HEK293 (cell line): ENCODE results near the gene MED14.

Experiments
- CTCF ChIA-PET: fragments of 350-600 bp; formaldehyde crosslinking; extraction: SDS; loops from one replicate; lab custom pipeline; 2021; ENCODE audit warnings: antibody characterized with exemption; lab: Yijun Ruan, JAX
- POLR2A ChIA-PET: fragments of 300-600 bp; formaldehyde crosslinking; extraction: SDS; loops from one replicate; lab custom pipeline; 2020; ENCODE audit warnings: antibody characterized with exemption, inconsistent platforms; lab: Yijun Ruan, JAX
- H3K27ac ChIP-seq: fragments of 200-500 bp; sonication (Bioruptor generic); 2 replicates; pipeline ENCODE4 v1.5.1; 2014; ENCODE audit warnings: low read depth, low read length, control low read depth, inconsistent platforms; ENCODE audit errors: extremely low read depth
- H3K36me3 ChIP-seq, 2 experiments: fragments of 200-500 bp in 1 of 2; sonication (Bioruptor generic) in 1 of 2; 1 replicate in 1 of 2; 2 replicates in 1 of 2; pipeline ENCODE4 v1.5.1; 2014 to 2017; ENCODE audit warnings: inconsistent platforms in 2 of 2, low read length in 2 of 2; ENCODE audit not compliant: control insufficient read depth in 2 of 2, insufficient read depth in 1 of 2
- H3K4me1 ChIP-seq: fragments of 200-500 bp; sonication (Bioruptor generic); 2 replicates; pipeline ENCODE4 v1.5.1; 2014; ENCODE audit warnings: mild to moderate bottlenecking, low read length, inconsistent platforms; ENCODE audit not compliant: control insufficient read depth, insufficient read depth
- H3K4me3 ChIP-seq: 2 replicates; pipeline ENCODE4 v1.5.1; 2011; ENCODE audit warnings: low read depth, mild to moderate bottlenecking, control low read depth, low read length, moderate library complexity
- H3K9me3 ChIP-seq: fragments of 200-500 bp; sonication (Bioruptor generic); 2 replicates; pipeline ENCODE4 v1.5.1; 2014; ENCODE audit warnings: low read depth, low read length, inconsistent platforms; ENCODE audit not compliant: control insufficient read depth, insufficient read depth
- TCF7L2 ChIP-seq: IDR thresholded peaks from 2 replicates; pipeline ENCODE4 v1.6.1; 2011; ENCODE audit warnings: low read depth, mild to moderate bottlenecking, inconsistent platforms, low read length, moderate library complexity, borderline replicate concordance
- ZBTB1 ChIP-seq: fragments of 450-650 bp; formaldehyde crosslinking; IDR thresholded peaks from 2 replicates; pipeline ENCODE4 v1.5.1; 2016; ENCODE audit warnings: missing biosample characterization, missing genetic modification characterization
- ZNF112 ChIP-seq: fragments of 450-650 bp; formaldehyde crosslinking; IDR thresholded peaks from 2 replicates; pipeline ENCODE4 v1.5.0; 2017; ENCODE audit warnings: missing biosample characterization, missing genetic modification characterization
- ZNF24 ChIP-seq: fragments of 450-650 bp; formaldehyde crosslinking; IDR thresholded peaks from 2 replicates; pipeline ENCODE4 v1.5.1; 2016; ENCODE audit warnings: missing biosample characterization, missing genetic modification characterization
- ZNF324 ChIP-seq: fragments of 450-650 bp; formaldehyde crosslinking; IDR thresholded peaks from 2 replicates; pipeline ENCODE4 v1.5.1; 2016; ENCODE audit warnings: missing biosample characterization, missing genetic modification characterization
- ZNF843 ChIP-seq: fragments of 450-650 bp; formaldehyde crosslinking; IDR thresholded peaks from 2 replicates; pipeline ENCODE4 v1.5.1; 2016; ENCODE audit warnings: missing biosample characterization, missing genetic modification characterization
- TF ChIP-seq, protein P1 (sequence below): fragments of 450-650 bp; formaldehyde crosslinking; IDR thresholded peaks from 2 replicates; pipeline ENCODE4 v1.5.1; 2016; ENCODE audit warnings: missing biosample characterization, missing genetic modification characterization, borderline replicate concordance
- TF ChIP-seq, protein P2 (sequence below): fragments of 450-650 bp; formaldehyde crosslinking; IDR thresholded peaks from 2 replicates; pipeline ENCODE4 v1.5.1; 2016; ENCODE audit warnings: missing biosample characterization, missing genetic modification characterization
- TF ChIP-seq, protein P3 (sequence below): fragments of 450-650 bp; formaldehyde crosslinking; IDR thresholded peaks from 2 replicates; pipeline ENCODE4 v1.5.1; 2016; ENCODE audit warnings: missing biosample characterization, missing genetic modification characterization
- TF ChIP-seq, protein P4 (sequence below): fragments of 450-650 bp; formaldehyde crosslinking; IDR thresholded peaks from 2 replicates; pipeline ENCODE4 v1.5.1; 2016; ENCODE audit warnings: missing biosample characterization, missing genetic modification characterization
- TF ChIP-seq, protein P5 (sequence below): fragments of 450-650 bp; formaldehyde crosslinking; IDR thresholded peaks from 2 replicates; pipeline ENCODE4 v1.5.1; 2016; ENCODE audit warnings: missing biosample characterization, missing genetic modification characterization

MED14 gene

DNA sequence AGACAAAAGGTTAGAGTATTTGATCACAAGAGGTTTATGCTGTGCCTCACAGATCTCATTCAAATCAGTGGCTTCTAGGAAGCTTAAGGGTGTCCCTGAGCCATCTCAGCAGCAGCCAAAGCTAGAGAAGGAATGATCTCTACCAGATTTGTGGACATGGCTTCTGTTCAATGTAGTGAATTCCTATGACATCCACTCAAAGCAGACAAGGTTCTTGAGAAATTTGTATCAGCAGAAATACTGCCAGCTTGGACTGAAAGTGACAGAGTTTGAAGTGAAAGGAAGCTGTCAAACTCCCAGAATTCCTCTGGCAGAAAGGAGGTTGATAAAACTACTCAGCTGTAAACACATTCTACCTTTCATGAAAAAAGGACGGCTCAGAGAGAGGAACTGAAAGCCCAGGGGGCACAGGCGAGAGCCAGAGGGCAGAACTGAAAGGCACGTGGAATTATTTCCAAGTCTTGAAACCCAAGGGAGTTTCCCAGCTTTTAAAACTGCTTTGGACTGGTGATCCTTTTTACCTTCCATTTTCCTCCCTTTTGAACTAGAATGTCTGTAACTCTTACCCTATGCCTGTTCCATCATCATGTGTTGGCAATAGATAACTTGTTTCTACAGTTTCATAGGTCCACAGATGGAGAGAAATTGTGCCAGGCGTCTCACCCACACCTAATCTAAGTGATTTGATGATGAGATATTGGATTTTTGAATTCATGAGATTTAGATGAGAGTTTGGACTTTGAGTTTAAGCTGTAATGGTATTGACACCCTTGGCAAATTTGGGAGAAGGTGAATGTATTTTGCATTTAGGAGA, 14.5 kb upstream of the MED14 start (continued):
- no peak for TF ChIP-seq ZNF324 (tag by site-specific recombination)
- TF ChIP-seq TCF7L2 = no peak
- TF ChIP-seq, protein P1, sequence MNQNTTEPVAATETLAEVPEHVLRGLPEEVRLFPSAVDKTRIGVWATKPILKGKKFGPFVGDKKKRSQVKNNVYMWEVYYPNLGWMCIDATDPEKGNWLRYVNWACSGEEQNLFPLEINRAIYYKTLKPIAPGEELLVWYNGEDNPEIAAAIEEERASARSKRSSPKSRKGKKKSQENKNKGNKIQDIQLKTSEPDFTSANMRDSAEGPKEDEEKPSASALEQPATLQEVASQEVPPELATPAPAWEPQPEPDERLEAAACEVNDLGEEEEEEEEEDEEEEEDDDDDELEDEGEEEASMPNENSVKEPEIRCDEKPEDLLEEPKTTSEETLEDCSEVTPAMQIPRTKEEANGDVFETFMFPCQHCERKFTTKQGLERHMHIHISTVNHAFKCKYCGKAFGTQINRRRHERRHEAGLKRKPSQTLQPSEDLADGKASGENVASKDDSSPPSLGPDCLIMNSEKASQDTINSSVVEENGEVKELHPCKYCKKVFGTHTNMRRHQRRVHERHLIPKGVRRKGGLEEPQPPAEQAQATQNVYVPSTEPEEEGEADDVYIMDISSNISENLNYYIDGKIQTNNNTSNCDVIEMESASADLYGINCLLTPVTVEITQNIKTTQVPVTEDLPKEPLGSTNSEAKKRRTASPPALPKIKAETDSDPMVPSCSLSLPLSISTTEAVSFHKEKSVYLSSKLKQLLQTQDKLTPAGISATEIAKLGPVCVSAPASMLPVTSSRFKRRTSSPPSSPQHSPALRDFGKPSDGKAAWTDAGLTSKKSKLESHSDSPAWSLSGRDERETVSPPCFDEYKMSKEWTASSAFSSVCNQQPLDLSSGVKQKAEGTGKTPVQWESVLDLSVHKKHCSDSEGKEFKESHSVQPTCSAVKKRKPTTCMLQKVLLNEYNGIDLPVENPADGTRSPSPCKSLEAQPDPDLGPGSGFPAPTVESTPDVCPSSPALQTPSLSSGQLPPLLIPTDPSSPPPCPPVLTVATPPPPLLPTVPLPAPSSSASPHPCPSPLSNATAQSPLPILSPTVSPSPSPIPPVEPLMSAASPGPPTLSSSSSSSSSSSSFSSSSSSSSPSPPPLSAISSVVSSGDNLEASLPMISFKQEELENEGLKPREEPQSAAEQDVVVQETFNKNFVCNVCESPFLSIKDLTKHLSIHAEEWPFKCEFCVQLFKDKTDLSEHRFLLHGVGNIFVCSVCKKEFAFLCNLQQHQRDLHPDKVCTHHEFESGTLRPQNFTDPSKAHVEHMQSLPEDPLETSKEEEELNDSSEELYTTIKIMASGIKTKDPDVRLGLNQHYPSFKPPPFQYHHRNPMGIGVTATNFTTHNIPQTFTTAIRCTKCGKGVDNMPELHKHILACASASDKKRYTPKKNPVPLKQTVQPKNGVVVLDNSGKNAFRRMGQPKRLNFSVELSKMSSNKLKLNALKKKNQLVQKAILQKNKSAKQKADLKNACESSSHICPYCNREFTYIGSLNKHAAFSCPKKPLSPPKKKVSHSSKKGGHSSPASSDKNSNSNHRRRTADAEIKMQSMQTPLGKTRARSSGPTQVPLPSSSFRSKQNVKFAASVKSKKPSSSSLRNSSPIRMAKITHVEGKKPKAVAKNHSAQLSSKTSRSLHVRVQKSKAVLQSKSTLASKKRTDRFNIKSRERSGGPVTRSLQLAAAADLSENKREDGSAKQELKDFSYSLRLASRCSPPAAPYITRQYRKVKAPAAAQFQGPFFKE = no peak
- TF ChIP-seq, protein P2, sequence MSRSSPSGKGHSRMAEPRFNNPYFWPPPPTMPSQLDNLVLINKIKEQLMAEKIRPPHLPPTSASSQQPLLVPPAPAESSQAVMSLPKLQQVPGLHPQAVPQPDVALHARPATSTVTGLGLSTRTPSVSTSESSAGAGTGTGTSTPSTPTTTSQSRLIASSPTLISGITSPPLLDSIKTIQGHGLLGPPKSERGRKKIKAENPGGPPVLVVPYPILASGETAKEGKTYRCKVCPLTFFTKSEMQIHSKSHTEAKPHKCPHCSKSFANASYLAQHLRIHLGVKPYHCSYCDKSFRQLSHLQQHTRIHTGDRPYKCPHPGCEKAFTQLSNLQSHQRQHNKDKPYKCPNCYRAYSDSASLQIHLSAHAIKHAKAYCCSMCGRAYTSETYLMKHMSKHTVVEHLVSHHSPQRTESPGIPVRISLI (tag by site-specific recombination) = no peak
- TF ChIP-seq ZBTB1 = no peak
- TF ChIP-seq ZNF843 (tag by site-specific recombination) = no peak
- TF ChIP-seq, all 188 proteins: peak for 0

DNA sequence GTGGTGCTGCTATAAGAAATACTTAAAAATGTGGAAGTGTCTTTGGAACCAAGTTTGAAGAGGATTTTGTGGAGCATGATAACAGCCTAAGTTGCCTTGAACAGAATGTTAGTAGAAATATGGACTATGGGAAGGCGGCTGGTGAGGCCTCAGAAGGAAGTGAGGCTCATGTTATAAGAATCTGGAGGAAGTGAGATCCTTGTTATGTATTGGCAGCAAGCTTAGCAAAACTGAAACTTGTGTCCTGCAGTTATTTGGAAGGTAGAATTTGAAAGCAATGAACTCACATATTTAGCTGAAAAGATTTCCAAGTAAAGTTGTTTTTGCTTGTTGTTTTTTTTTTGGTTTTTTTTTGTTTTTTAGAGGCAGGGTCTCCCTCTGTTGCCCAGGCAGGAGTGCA, 13.6 kb upstream of the MED14 start:
- ChIA-PET POLR2A (interaction anchor here (1.4 kb wide), 1 partner anchor 13 kb away, joined by 4 read pairs; the partner anchor contains the start of gene MED14), CTCF (interaction anchor here (0.8 to 1.6 kb wide), 2 partner anchors 10 to 1879 kb away, joined by 3 read pairs; no protein-coding TSS in a partner anchor)
- Histone ChIP-seq H3K27ac (no peak overlapping the region), H3K4me1 (no peaks in the 10 kb centered on the region), H3K36me3 (no peaks in the 10 kb centered on the region), H3K4me3 (no peak overlapping the region), H3K9me3 (peaks cover 2% of the 10 kb centered on the region; the same call in 1 of the 2 replicates)
- TF ChIP-seq, protein P3, sequence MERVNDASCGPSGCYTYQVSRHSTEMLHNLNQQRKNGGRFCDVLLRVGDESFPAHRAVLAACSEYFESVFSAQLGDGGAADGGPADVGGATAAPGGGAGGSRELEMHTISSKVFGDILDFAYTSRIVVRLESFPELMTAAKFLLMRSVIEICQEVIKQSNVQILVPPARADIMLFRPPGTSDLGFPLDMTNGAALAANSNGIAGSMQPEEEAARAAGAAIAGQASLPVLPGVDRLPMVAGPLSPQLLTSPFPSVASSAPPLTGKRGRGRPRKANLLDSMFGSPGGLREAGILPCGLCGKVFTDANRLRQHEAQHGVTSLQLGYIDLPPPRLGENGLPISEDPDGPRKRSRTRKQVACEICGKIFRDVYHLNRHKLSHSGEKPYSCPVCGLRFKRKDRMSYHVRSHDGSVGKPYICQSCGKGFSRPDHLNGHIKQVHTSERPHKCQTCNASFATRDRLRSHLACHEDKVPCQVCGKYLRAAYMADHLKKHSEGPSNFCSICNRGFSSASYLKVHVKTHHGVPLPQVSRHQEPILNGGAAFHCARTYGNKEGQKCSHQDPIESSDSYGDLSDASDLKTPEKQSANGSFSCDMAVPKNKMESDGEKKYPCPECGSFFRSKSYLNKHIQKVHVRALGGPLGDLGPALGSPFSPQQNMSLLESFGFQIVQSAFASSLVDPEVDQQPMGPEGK (tag by site-specific recombination) = no peak
- TF ChIP-seq ZNF24 (tag by site-specific recombination) = no peak
- TF ChIP-seq, protein P4, sequence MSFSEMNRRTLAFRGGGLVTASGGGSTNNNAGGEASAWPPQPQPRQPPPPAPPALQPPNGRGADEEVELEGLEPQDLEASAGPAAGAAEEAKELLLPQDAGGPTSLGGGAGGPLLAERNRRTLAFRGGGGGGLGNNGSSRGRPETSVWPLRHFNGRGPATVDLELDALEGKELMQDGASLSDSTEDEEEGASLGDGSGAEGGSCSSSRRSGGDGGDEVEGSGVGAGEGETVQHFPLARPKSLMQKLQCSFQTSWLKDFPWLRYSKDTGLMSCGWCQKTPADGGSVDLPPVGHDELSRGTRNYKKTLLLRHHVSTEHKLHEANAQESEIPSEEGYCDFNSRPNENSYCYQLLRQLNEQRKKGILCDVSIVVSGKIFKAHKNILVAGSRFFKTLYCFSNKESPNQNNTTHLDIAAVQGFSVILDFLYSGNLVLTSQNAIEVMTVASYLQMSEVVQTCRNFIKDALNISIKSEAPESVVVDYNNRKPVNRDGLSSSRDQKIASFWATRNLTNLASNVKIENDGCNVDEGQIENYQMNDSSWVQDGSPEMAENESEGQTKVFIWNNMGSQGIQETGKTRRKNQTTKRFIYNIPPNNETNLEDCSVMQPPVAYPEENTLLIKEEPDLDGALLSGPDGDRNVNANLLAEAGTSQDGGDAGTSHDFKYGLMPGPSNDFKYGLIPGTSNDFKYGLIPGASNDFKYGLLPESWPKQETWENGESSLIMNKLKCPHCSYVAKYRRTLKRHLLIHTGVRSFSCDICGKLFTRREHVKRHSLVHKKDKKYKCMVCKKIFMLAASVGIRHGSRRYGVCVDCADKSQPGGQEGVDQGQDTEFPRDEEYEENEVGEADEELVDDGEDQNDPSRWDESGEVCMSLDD (tag by site-specific recombination) = no peak
- TF ChIP-seq, protein P5, sequence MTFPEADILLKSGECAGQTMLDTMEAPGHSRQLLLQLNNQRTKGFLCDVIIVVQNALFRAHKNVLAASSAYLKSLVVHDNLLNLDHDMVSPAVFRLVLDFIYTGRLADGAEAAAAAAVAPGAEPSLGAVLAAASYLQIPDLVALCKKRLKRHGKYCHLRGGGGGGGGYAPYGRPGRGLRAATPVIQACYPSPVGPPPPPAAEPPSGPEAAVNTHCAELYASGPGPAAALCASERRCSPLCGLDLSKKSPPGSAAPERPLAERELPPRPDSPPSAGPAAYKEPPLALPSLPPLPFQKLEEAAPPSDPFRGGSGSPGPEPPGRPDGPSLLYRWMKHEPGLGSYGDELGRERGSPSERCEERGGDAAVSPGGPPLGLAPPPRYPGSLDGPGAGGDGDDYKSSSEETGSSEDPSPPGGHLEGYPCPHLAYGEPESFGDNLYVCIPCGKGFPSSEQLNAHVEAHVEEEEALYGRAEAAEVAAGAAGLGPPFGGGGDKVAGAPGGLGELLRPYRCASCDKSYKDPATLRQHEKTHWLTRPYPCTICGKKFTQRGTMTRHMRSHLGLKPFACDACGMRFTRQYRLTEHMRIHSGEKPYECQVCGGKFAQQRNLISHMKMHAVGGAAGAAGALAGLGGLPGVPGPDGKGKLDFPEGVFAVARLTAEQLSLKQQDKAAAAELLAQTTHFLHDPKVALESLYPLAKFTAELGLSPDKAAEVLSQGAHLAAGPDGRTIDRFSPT (tag by site-specific recombination) = no peak
- TF ChIP-seq ZNF112 (tag by site-specific recombination) = no peak
